GM12891 (cell line): ENCODE measurements around the gene KCNQ1OT1.
A peak's percentile ranks its signal among the peaks of the same experiment; 100 is the strongest.

Source experiments
- DNase-seq: peaks from one replicate; pipeline ENCODE4 v3.0.0; 2011; ENCODE audit warnings: low spot score; ENCODE audit not compliant: insufficient read length
- FAIRE-seq: peaks from 2 replicates; lab custom pipeline; 2011; peaks lifted over from hg19 to GRCh38; lab: Jason Lieb, UNC
- PAX5 ChIP-seq: IDR thresholded peaks from 2 replicates; pipeline ENCODE4 v1.6.1; 2011; ENCODE audit warnings: low read length, moderate library complexity, mild to moderate bottlenecking; ENCODE audit not compliant: insufficient read depth, severe bottlenecking
- POLR2A ChIP-seq: IDR thresholded peaks from 2 replicates; pipeline ENCODE4 v1.6.1; 2011; ENCODE audit warnings: low read depth, low read length, control low read depth
- POLR2AphosphoS5 ChIP-seq: IDR thresholded peaks from 2 replicates; pipeline ENCODE4 v1.6.1; 2011; ENCODE audit warnings: low read depth, low read length, control low read depth
- POU2F2 ChIP-seq: IDR thresholded peaks from 2 replicates; pipeline ENCODE4 v1.6.1; 2011; ENCODE audit warnings: low read depth, mild to moderate bottlenecking, control low read depth, low read length, moderate library complexity
- SPI1 ChIP-seq: IDR thresholded peaks from 2 replicates; pipeline ENCODE4 v1.6.1; 2011; ENCODE audit warnings: low read depth, low read length, control low read depth
- TAF1 ChIP-seq: IDR thresholded peaks from 2 replicates; pipeline ENCODE4 v1.6.1; 2011; ENCODE audit warnings: low read depth, low read length, control low read depth

Gene KCNQ1OT1

GRCh38 chr11:2678396-2678795 is 21.4 kb downstream of the KCNQ1OT1 start:
- no peak for FAIRE-seq
- TF ChIP-seq SPI1 (no peak), TAF1 (no peak), POLR2AphosphoS5 (no peak), PAX5 (no peak), POLR2A (no peak), POU2F2 (no peak)
- no peak for DNase-seq

DNA sequence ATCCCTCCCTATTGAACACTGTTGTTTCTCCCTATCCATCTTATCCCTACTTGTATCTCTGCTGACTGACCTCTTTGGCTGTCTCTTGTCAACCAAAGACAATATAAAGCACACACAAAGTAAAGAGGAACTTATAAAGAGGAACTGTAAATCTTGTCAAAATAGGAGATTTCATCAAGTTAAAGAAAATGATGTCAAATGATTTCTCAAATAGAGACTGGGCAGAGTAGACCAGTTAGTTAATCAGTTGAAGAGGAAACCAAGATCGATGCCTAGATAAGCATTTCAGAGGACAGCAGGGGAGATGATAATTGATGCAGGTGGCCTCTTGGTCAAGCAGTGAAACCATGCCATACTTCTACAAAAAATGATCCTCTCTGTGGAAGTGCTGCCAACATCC is 22.7 kb downstream of the KCNQ1OT1 start:
- peak; percentile 73 for TF ChIP-seq SPI1
- TF ChIP-seq POLR2AphosphoS5, result no peak
- no peak for TF ChIP-seq POU2F2
- TF ChIP-seq POLR2A, result no peak
- no peak for DNase-seq
- FAIRE-seq, result no peak

DNA sequence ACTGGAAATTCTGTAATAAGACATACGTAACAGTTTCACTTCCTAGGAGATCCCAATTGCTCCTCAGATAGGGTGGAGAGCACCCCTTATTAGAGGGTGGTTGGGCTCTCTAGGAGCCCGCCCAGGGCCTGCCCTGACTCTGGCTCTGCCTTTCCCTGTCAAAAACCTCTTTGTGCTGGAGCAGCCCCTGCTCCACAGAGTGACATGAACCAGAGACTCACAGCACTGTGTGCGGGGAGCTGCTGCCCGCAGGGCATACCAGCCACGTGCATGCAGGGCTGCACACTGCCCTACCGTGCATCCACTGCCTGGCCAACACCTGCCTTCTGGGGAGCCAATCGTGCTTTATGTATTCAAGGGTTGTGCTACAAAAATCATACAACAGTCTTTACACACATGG is 24.3 kb downstream of the KCNQ1OT1 start:
- FAIRE-seq (no peak), DNase-seq (no peak)
- TF ChIP-seq POLR2A, result no peak
- TF ChIP-seq TAF1, result no peak
- TF ChIP-seq PAX5, result no peak
- no peak for TF ChIP-seq POLR2AphosphoS5
- no peak for TF ChIP-seq SPI1
- TF ChIP-seq POU2F2, result no peak

DNA sequence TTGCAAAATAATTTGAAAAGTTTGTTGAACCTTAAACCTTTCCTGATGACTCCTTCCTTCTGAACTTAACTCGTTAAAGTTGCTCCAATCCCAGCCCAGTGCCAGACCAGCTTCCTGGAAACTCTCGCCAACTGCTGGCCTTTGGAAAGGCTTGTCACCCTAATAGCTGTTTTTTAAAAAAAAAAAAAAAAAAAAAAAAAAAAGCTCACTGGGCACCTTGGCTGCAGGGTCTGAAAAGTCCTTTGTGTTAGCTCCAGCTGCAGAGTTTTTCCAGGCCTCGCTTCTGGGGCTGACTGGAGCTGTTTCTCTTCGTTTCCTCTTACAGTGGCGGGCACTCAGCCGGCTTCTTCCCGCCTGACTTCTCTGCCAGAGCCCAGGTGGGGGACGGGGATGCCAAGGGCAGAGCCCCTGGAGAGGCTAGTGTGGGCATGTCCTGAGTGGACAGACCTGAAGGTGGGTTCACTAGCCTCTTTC is 25.1 kb downstream of the KCNQ1OT1 start:
- no peak for FAIRE-seq
- no peak for DNase-seq
- TF ChIP-seq SPI1 (no peak), POU2F2 (no peak), TAF1 (no peak), POLR2A (no peak), POLR2AphosphoS5 (no peak), PAX5 (no peak)

GRCh38 chr11:2673871-2674471 is 25.8 kb downstream of the KCNQ1OT1 start:
- no peak for TF ChIP-seq POLR2AphosphoS5
- TF ChIP-seq POLR2A, result no peak
- no peak for TF ChIP-seq TAF1
- no peak for TF ChIP-seq PAX5
- TF ChIP-seq POU2F2, result no peak
- TF ChIP-seq SPI1, result no peak
- FAIRE-seq (no peak), DNase-seq (no peak)

DNA sequence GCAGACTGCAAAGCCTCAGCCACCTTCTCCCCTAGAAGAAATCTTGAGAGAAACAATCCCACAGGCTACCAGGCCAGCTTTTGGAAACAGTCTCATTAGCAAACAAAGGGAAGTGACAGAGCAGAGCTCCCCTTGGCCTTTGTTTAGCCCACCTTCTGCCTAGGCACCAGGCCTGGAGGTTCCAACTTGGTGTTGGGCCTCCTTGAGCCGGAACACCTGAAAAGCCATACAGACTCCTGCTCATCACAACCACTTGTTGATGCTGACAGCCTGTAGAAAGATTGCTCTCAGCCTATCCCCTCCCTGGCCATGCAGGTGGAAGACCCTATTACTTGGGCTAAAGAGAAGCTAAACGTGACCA is 26.6 kb downstream of the KCNQ1OT1 start:
- no peak for FAIRE-seq
- TF ChIP-seq POLR2A, result no peak
- no peak for TF ChIP-seq PAX5
- no peak for TF ChIP-seq TAF1
- no peak for TF ChIP-seq POLR2AphosphoS5
- no peak for TF ChIP-seq SPI1
- TF ChIP-seq POU2F2, result no peak
- no peak for DNase-seq

DNA sequence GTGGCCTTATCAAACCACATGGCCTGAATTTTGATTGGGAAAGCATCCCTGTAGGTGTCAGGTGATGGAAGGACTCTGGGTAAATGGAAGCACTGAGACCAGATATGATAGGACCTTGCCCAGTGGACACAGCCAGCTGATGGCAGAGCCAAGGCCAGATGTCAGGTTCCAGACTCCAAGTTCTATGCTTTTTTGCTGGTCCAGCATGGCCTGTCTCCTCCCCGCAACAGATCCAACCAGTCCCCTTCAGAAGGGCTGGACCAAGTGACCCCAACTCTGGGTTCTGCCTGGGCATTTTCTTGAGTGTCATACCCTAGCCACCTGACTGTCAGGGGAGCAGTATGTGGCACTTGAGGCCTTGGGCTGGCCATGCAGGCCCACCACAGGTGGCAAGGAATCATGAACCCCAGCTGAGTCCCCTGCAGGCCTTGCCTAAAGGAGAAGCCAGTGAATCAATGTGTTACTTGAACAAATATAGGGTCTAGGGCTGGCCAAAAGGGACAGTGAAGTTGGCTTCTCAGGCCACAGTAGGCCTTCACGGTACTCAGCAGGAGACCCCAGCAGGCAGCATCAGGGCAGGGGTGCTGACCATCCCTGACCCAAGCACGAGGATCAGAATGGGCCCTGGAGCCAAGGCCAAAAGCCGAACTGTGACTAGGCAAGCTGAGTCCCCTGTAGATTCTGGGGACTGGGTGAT is 27.1 kb downstream of the KCNQ1OT1 start:
- no peak for FAIRE-seq
- TF ChIP-seq SPI1 (no peak), POLR2A (no peak), POLR2AphosphoS5 (no peak), POU2F2 (no peak), PAX5 (no peak), TAF1 (no peak)
- no peak for DNase-seq

GRCh38 chr11:2671748-2672147 is 28.0 kb downstream of the KCNQ1OT1 start:
- FAIRE-seq, result no peak

GRCh38 chr11:2670541-2671100 is 29.2 kb downstream of the KCNQ1OT1 start:
- FAIRE-seq (no peak), DNase-seq (no peak)
- TF ChIP-seq POLR2A, result no peak
- TF ChIP-seq POU2F2, result no peak
- no peak for TF ChIP-seq PAX5
- no peak for TF ChIP-seq TAF1
- no peak for TF ChIP-seq SPI1
- TF ChIP-seq POLR2AphosphoS5, result no peak

More at GRCh38 chr11:2671748-2672147, 28.0 kb downstream of the KCNQ1OT1 start:
- DNase-seq, result no peak
- TF ChIP-seq TAF1 (no peak), SPI1 (no peak), PAX5 (no peak), POLR2AphosphoS5 (no peak), POU2F2 (no peak), POLR2A (no peak)
